Measurements from ENCODE around the gene SLC18A3. TPM values are rescaled to one million over a fixed set of nuclear protein-coding genes. Genes with fewer than 3 reads are reported as not detected.
A peak's percentile ranks its signal among the peaks of the same experiment; 100 is the strongest.

The SLC18A3 gene
- total RNA-seq (not detected), polyA plus RNA-seq (ENCODE audit: insufficient read depth in 1 of 8, insufficient read length in 8 of 8, low replicate concordance in 1 of 8) (under 1 TPM in 1 of 8 donors, not detected in 7; 0.16 TPM)
- long read RNA-seq, donor 1 = 0 reads
- long read RNA-seq, donor 2 = 0 reads
- long read RNA-seq, donor 3 = 0 reads
- long read RNA-seq, donor 4, partial matches to known transcripts = 0 of 1 reads
- long read RNA-seq, donor 4, other reads (novel, unspliced or antisense) = 0 of 1 reads
- long read RNA-seq, donor 5 = 0 reads
- long read RNA-seq, donor 6 = 0 reads
- long read RNA-seq, donor 7 = 0 reads
- long read RNA-seq, donor 8 = 0 reads
- long read RNA-seq, donor 9 = 0 reads
- long read RNA-seq, donor 10 = 0 reads
- long read RNA-seq, donor 11 = 0 reads

DNA sequence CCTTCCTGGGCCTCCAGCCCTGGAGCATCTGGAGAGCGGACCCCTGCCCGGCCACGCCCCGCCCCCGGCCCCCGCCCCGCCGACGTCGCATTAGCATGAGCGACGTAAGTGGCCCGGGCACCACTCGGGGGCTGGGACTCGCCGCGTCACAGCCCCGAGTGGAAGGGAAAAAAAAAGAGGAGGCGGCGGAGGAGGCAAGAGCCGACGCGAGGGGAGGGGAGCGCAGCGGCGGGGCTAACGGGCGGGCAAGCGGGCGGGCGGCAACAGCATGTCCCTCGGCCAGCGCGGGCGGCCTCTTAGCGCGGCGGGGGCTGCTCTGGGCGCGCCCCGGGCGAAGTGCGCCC lies at the start of gene SLC18A3:
TSS of gene SLC18A3 (plus strand) at position 197 of the 344 bp plus-strand sequence. CDS start 431 bp downstream, outside the sequence.
- Histone ChIP-seq H3K27ac (ENCODE audit: low read length) (no peak within 1 kb of the TSS), H3K36me3 (ENCODE audit: control insufficient read depth, insufficient read depth, low read length) (no peaks in the 10 kb centered on the region), H3K4me1 (ENCODE audit: control insufficient read depth, insufficient read depth, low read length) (peaks cover 18% of the 10 kb centered on the region), H3K9me3 (replicated peaks; ENCODE audit: control insufficient read depth, low read depth, low read length) (no peaks in the 10 kb centered on the region), H3K4me3 (ENCODE audit: low read length) (peak within 1 kb of the TSS; percentile 10), H3K27me3 (ENCODE audit: control insufficient read depth, insufficient read depth, low read length) (peaks cover 83% of the 10 kb centered on the region)
- under 1% methylated on average over 43 of the region's 43 CpGs for WGBS (ENCODE audit: insufficient coverage)
- peak; percentile 23 for DNase-seq

DNA sequence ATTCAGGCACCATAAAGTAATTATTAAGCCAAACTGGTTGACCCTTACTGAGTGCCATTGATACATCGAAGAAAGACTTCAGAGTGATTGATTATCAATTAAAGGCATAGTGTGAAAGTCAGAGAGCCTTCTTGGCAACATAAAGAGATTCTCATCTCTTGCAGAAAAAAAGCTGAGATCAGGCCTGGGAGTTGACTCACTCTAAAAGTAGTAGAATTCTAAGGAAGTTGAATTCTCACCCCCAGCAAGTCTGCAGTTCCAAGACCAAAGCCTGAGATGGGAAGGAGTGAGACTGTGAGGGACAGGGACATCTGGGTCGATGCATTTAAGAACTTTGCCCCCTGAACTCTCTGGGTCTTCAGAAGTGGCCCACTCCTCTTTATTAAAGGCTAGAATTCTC lies 49.6 kb upstream of the SLC18A3 start:
- H3K4me1 ChIP-seq (ENCODE audit: control insufficient read depth, insufficient read depth, low read length) = no peaks in the 10 kb centered on the region
- peaks cover 11% of the 10 kb centered on the region for H3K27me3 ChIP-seq (ENCODE audit: control insufficient read depth, insufficient read depth, low read length)
- H3K4me3 ChIP-seq (ENCODE audit: low read length) = no peak overlapping the region
- no peak overlapping the region for H3K27ac ChIP-seq (ENCODE audit: low read length)
- no peaks in the 10 kb centered on the region for H3K9me3 ChIP-seq (replicated peaks; ENCODE audit: control insufficient read depth, low read depth, low read length)
- no peaks in the 10 kb centered on the region for H3K36me3 ChIP-seq (ENCODE audit: control insufficient read depth, insufficient read depth, low read length)
- no peak for DNase-seq
- no CpG with 5 or more reads among the region's 2 CpGs for WGBS (ENCODE audit: insufficient coverage)

DNA sequence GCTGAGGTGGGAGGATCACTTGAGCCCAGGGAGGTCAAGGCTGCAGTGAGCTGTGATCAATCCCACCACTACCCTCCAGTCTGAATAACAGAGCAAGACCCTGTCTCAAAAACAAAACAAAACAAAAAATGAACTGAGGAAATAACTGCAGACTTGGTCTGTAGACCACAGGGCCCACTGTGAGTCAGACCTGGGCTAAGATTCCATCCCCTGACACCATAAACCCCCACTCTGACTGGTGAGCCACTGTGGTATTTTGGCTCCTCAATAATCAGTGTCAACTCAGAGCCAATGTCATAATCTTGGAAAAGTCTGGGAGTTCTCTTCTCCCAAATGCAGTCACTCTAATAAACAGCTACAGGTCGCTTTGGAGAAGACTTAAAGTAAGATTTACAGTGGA lies 47.2 kb upstream of the SLC18A3 start:
- Histone ChIP-seq H3K27me3 (ENCODE audit: control insufficient read depth, insufficient read depth, low read length) (peaks cover 8% of the 10 kb centered on the region), H3K9me3 (replicated peaks; ENCODE audit: control insufficient read depth, low read depth, low read length) (no peaks in the 10 kb centered on the region), H3K36me3 (ENCODE audit: control insufficient read depth, insufficient read depth, low read length) (no peaks in the 10 kb centered on the region), H3K4me3 (ENCODE audit: low read length) (no peak overlapping the region), H3K27ac (ENCODE audit: low read length) (no peak overlapping the region), H3K4me1 (ENCODE audit: control insufficient read depth, insufficient read depth, low read length) (no peaks in the 10 kb centered on the region)
- no CpG with 5 or more reads among the region's 1 CpG for WGBS (ENCODE audit: insufficient coverage)
- DNase-seq = no peak

DNA sequence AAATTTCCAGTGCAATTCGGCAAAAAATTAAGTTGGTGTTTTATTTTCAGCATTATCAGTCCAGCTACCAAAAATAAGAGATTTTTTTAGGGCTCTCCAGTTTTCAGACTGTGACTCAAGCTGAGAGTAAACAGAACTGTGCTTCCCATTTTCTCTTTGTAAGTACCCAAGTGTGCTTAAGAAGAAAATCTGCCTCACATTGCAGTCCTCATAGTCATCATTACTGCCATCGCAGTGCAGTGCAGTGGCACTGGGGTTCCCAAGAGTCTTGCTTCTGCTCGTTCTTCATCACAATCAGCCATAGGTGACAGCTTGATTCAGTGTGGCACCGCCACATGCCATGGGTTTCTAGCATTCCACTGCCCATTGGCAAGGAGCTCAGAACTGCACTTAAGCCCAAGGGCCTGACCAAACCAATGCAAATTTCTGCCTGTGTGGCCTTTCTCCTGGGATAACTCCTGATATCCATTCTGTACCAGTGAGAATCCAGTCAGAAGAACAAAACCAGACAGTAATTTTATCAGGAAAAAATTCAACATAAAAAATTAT lies 45.6 kb upstream of the SLC18A3 start:
- Histone ChIP-seq H3K27ac (ENCODE audit: low read length) (no peak overlapping the region), H3K27me3 (ENCODE audit: control insufficient read depth, insufficient read depth, low read length) (peaks cover 6% of the 10 kb centered on the region), H3K4me1 (ENCODE audit: control insufficient read depth, insufficient read depth, low read length) (no peaks in the 10 kb centered on the region), H3K4me3 (ENCODE audit: low read length) (no peak overlapping the region), H3K9me3 (replicated peaks; ENCODE audit: control insufficient read depth, low read depth, low read length) (no peaks in the 10 kb centered on the region), H3K36me3 (ENCODE audit: control insufficient read depth, insufficient read depth, low read length) (no peaks in the 10 kb centered on the region)
- 91% methylated on average over 3 of the region's 4 CpGs for WGBS (ENCODE audit: insufficient coverage)
- no peak for DNase-seq

DNA sequence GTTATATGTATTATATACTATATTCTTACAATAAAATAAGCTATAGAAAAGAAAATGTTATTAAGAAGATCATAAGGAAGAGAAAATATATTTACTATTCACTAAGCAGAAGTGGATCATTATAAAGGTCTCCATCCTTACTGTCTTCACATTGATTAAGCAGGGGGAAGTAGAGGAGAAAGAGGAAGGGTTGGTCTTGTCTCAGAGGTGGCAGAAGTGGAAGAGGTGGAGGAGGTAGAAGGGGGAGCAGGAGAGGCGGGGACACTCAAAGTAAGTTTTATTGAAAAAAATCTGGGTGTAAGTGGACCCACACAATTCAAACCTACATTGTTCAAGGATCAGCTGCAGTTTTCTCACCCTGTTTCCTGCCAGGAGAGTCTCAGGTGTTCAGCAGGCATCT lies 42.3 kb upstream of the SLC18A3 start:
- Histone ChIP-seq H3K27ac (ENCODE audit: low read length) (no peak overlapping the region), H3K9me3 (replicated peaks; ENCODE audit: control insufficient read depth, low read depth, low read length) (no peaks in the 10 kb centered on the region), H3K36me3 (ENCODE audit: control insufficient read depth, insufficient read depth, low read length) (no peaks in the 10 kb centered on the region), H3K4me1 (ENCODE audit: control insufficient read depth, insufficient read depth, low read length) (no peaks in the 10 kb centered on the region), H3K27me3 (ENCODE audit: control insufficient read depth, insufficient read depth, low read length) (peaks cover 2% of the 10 kb centered on the region), H3K4me3 (ENCODE audit: low read length) (no peak overlapping the region)
- WGBS (ENCODE audit: insufficient coverage) = no CpG with 5 or more reads among the region's 1 CpG
- DNase-seq = no peak

DNA sequence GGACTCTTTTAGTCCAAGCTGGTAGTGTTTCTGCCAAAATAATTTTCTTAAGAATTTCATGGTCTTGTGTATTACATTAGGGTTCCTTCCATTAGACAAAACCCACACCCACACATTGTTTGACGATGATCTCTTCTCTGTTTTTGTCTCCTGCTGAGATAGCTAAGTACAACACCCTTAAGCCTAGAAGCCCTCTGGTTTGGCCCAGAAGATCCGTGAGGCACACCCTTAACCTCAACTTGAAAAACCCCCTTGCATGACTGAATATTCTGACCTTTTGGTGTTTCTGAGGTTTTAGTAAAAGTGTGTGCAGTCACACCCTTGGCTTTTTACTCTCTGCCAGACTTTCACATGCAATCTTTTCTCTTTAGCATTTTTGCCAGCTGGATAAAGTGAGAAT lies 41.9 kb upstream of the SLC18A3 start:
- Histone ChIP-seq H3K36me3 (ENCODE audit: control insufficient read depth, insufficient read depth, low read length) (no peaks in the 10 kb centered on the region), H3K27ac (ENCODE audit: low read length) (no peak overlapping the region), H3K27me3 (ENCODE audit: control insufficient read depth, insufficient read depth, low read length) (peaks cover 2% of the 10 kb centered on the region), H3K9me3 (replicated peaks; ENCODE audit: control insufficient read depth, low read depth, low read length) (no peaks in the 10 kb centered on the region), H3K4me3 (ENCODE audit: low read length) (no peak overlapping the region), H3K4me1 (ENCODE audit: control insufficient read depth, insufficient read depth, low read length) (no peaks in the 10 kb centered on the region)
- DNase-seq = no peak
- WGBS (ENCODE audit: insufficient coverage) = 75% methylated on average over 1 of the region's 2 CpGs

DNA sequence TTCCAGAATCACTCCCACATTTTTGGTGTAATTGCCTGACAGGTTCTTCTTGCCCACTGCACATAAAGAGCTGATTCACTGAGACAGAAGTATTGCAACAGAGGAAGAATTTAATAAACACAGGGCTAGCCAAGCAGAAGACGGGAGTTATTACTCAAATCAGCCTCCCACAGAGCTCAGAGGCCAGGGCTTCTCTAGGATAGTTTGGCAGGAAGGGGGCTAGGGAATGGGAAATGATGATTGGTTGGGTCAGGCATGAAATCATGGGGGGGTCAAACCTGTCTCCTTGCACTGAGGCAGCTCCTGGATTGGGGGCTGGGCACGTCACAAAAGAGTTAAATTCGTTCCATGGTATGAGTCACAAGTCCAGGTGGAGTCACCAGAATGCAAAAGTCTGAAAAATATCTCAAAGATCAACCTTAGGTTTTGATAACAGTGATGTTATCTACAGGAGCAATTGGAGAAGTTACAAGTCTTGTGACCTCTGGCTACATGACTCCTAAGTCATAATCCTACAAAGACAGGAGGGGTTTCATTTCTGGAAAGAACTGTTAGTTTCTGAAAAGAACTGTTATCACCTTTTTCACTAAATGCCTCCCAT lies 41.0 kb upstream of the SLC18A3 start:
- Histone ChIP-seq H3K4me3 (ENCODE audit: low read length) (no peak overlapping the region), H3K9me3 (replicated peaks; ENCODE audit: control insufficient read depth, low read depth, low read length) (no peaks in the 10 kb centered on the region), H3K4me1 (ENCODE audit: control insufficient read depth, insufficient read depth, low read length) (no peaks in the 10 kb centered on the region), H3K36me3 (ENCODE audit: control insufficient read depth, insufficient read depth, low read length) (no peaks in the 10 kb centered on the region), H3K27ac (ENCODE audit: low read length) (no peak overlapping the region), H3K27me3 (ENCODE audit: control insufficient read depth, insufficient read depth, low read length) (no peaks in the 10 kb centered on the region)
- no CpG with 5 or more reads among the region's 3 CpGs for WGBS (ENCODE audit: insufficient coverage)
- no peak for DNase-seq

DNA sequence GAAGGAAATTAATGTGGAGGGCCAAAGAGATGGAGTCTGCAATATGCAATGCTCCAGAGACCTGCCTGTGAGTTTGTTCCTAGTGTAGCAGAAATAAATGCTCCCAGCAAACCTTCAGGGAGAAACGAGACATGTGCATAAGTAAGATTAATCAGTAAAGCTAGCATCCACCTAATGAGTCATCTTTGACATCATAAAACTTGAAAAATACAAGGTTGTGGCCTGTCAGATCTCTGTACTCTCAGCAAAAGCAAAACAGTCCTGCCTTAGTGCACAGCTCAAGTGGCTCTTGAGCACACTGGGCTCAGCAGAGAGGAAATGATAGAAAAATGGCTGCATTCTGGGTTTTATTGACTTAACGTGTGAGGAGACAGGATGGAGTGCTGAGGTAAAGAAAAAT lies 38.7 kb upstream of the SLC18A3 start:
- no peaks in the 10 kb centered on the region for H3K9me3 ChIP-seq (replicated peaks; ENCODE audit: control insufficient read depth, low read depth, low read length)
- DNase-seq = no peak
- H3K36me3 ChIP-seq (ENCODE audit: control insufficient read depth, insufficient read depth, low read length) = no peaks in the 10 kb centered on the region
- no peaks in the 10 kb centered on the region for H3K27me3 ChIP-seq (ENCODE audit: control insufficient read depth, insufficient read depth, low read length)
- no CpG with 5 or more reads among the region's 2 CpGs for WGBS (ENCODE audit: insufficient coverage)
- H3K4me1 ChIP-seq (ENCODE audit: control insufficient read depth, insufficient read depth, low read length) = no peaks in the 10 kb centered on the region
- no peak overlapping the region for H3K27ac ChIP-seq (ENCODE audit: low read length)
- no peak overlapping the region for H3K4me3 ChIP-seq (ENCODE audit: low read length)

DNA sequence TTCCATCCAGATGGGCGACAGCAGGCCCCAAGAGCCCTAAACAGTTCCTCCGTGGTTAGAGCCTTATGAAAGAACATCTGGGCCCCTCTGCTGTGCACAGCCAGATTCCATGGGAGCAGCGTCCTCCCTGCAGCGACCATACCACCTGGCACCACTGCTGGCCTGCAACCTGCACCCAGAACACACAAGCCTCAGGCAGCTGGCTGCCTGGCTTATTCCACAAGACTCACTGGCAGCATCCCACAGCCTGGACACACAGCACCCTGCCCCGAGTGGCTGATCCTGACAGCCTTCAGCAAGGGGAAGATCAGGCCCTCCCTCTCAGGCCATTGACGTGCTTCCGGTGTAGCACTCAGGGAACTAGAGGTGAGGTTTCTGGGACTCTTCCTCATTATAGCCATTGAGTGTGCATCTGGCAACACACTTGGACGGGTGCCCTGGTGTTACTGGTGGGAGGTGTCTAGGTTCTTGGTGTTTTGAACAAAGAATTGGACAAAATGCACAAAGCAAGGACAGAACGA lies 37.5 kb upstream of the SLC18A3 start:
- no peak overlapping the region for H3K27ac ChIP-seq (ENCODE audit: low read length)
- H3K4me1 ChIP-seq (ENCODE audit: control insufficient read depth, insufficient read depth, low read length) = no peaks in the 10 kb centered on the region
- H3K9me3 ChIP-seq (replicated peaks; ENCODE audit: control insufficient read depth, low read depth, low read length) = no peaks in the 10 kb centered on the region
- DNase-seq = no peak
- no peaks in the 10 kb centered on the region for H3K36me3 ChIP-seq (ENCODE audit: control insufficient read depth, insufficient read depth, low read length)
- WGBS (ENCODE audit: insufficient coverage) = 46% methylated on average over 5 of the region's 9 CpGs
- no peaks in the 10 kb centered on the region for H3K27me3 ChIP-seq (ENCODE audit: control insufficient read depth, insufficient read depth, low read length)
- H3K4me3 ChIP-seq (ENCODE audit: low read length) = no peak overlapping the region

DNA sequence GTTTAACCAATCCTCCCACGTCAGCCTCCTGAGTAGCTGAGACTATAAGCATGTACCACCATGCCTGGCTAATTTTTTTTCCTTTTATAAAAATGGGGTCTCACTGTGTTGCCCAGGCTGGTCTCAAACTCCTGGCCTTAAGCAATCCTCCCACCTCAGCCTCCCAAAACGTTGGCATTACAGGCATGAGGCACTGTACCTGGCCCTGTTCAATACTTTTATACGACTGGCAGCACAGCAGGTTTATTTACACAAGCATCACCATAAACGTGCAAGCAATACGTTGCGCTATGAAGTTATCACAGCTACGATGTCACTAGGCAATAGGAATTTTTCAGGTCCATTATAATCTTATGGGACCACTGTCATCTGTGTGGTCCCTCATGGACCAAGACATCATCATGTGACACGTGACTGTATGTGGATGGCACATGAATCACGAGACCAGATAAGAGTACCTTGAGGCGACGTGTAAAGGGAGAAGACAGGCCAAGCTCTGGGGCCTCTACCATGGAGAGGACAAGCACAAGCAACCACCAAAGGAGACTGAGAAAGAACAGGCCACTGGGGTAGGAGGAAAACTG lies 34.5 kb upstream of the SLC18A3 start:
- WGBS (ENCODE audit: insufficient coverage) = 83% methylated on average over 11 of the region's 11 CpGs
- no peaks in the 10 kb centered on the region for H3K36me3 ChIP-seq (ENCODE audit: control insufficient read depth, insufficient read depth, low read length)
- no peak for DNase-seq
- no peaks in the 10 kb centered on the region for H3K4me1 ChIP-seq (ENCODE audit: control insufficient read depth, insufficient read depth, low read length)
- H3K27me3 ChIP-seq (ENCODE audit: control insufficient read depth, insufficient read depth, low read length) = peaks cover 2% of the 10 kb centered on the region
- H3K4me3 ChIP-seq (ENCODE audit: low read length) = no peak overlapping the region
- H3K27ac ChIP-seq (ENCODE audit: low read length) = no peak overlapping the region
- H3K9me3 ChIP-seq (replicated peaks; ENCODE audit: control insufficient read depth, low read depth, low read length) = no peaks in the 10 kb centered on the region
